Cerebellar nuclear complex (tissue), 1 donor: ENCODE data around the gene GRM1.

Source experiments
- DNase-seq, 2 experiments: peaks; one replicate each; lab custom pipeline; 2025; lab: John Stamatoyannopoulos, UW

The GRM1 gene

GRCh38 chr6:146316175-146316495 is 287.3 kb downstream of the GRM1 start:
- no peak for DNase-seq

GRCh38 chr6:146331013-146331412 is 302.2 kb downstream of the GRM1 start:
- no peak for DNase-seq

- no peak for DNase-seq
Measured at GRCh38 chr6:146335336-146335735, 306.5 kb downstream of the GRM1 start.

GRCh38 chr6:146336191-146336590 is 307.3 kb downstream of the GRM1 start:
- no peak for DNase-seq

GRCh38 chr6:146337376-146337775 is 308.5 kb downstream of the GRM1 start:
- DNase-seq = peak in 1 of 2 experiments; percentile 83

- no peak for DNase-seq
Measured at GRCh38 chr6:146339716-146340115, 310.9 kb downstream of the GRM1 start.

GRCh38 chr6:146341493-146342230 is 312.8 kb downstream of the GRM1 start:
- DNase-seq = no peak

- DNase-seq = no peak
Measured at GRCh38 chr6:146345598-146345997, 316.7 kb downstream of the GRM1 start.

- DNase-seq = no peak
Measured at GRCh38 chr6:146347090-146347489, 318.2 kb downstream of the GRM1 start.

- DNase-seq = no peak
Measured at GRCh38 chr6:146347690-146348089, 318.8 kb downstream of the GRM1 start.

GRCh38 chr6:146351018-146351417 is 322.2 kb downstream of the GRM1 start:
- no peak for DNase-seq

GRCh38 chr6:146352163-146352562 is 323.3 kb downstream of the GRM1 start:
- no peak for DNase-seq

- no peak for DNase-seq
Measured at GRCh38 chr6:146354451-146354850, 325.6 kb downstream of the GRM1 start.

GRCh38 chr6:146355521-146356100 is 326.7 kb downstream of the GRM1 start:
- DNase-seq = no peak

- no peak for DNase-seq
Measured at GRCh38 chr6:146357578-146358430, 328.9 kb downstream of the GRM1 start.

- no peak for DNase-seq
Measured at GRCh38 chr6:146358431-146359046, 329.7 kb downstream of the GRM1 start.

GRCh38 chr6:146359131-146359530 is 330.3 kb downstream of the GRM1 start:
- DNase-seq = no peak

- no peak for DNase-seq
Measured at GRCh38 chr6:146361128-146361924, 332.5 kb downstream of the GRM1 start.

- no peak for DNase-seq
Measured at GRCh38 chr6:146363838-146364607, 335.2 kb downstream of the GRM1 start.

- DNase-seq = no peak
Measured at GRCh38 chr6:146364816-146365594, 336.1 kb downstream of the GRM1 start.
